ENCODE measurements around the gene BRDT. TPM values are rescaled to one million over a fixed set of nuclear protein-coding genes. Genes with fewer than 3 reads are reported as not detected.

Gene BRDT
- total RNA-seq, 1 donor from 2014 or later: not detected

- Histone ChIP-seq H3K4me3 (ENCODE audit: low read depth, low read length) (no peak overlapping the region), H3K36me3 (ENCODE audit: control insufficient read depth, insufficient read depth, low read length) (no peaks in the 10 kb centered on the region), H3K27me3 (ENCODE audit: control insufficient read depth, insufficient read depth, low read length) (no peaks in the 10 kb centered on the region)
- no peak for FAIRE-seq
- TF ChIP-seq, protein P1, sequence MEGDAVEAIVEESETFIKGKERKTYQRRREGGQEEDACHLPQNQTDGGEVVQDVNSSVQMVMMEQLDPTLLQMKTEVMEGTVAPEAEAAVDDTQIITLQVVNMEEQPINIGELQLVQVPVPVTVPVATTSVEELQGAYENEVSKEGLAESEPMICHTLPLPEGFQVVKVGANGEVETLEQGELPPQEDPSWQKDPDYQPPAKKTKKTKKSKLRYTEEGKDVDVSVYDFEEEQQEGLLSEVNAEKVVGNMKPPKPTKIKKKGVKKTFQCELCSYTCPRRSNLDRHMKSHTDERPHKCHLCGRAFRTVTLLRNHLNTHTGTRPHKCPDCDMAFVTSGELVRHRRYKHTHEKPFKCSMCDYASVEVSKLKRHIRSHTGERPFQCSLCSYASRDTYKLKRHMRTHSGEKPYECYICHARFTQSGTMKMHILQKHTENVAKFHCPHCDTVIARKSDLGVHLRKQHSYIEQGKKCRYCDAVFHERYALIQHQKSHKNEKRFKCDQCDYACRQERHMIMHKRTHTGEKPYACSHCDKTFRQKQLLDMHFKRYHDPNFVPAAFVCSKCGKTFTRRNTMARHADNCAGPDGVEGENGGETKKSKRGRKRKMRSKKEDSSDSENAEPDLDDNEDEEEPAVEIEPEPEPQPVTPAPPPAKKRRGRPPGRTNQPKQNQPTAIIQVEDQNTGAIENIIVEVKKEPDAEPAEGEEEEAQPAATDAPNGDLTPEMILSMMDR (IDR thresholded peaks at IDR 0.05; ENCODE audit: insufficient read depth, low read length, severe bottlenecking): no peak
- DNase-seq (ENCODE audit: low read depth): no peak
Observed at GRCh38 chr1:91948501-91949355, 473 bp upstream of the BRDT start.

GRCh38 chr1:91952187-91952586 is 3.0 kb downstream of the BRDT start:
- no peaks in the 10 kb centered on the region for H3K36me3 ChIP-seq (ENCODE audit: control insufficient read depth, insufficient read depth, low read length)
- DNase-seq (ENCODE audit: low read depth): no peak
- H3K27me3 ChIP-seq (ENCODE audit: control insufficient read depth, insufficient read depth, low read length): no peaks in the 10 kb centered on the region
- FAIRE-seq: no peak
- TF ChIP-seq, protein P1 (IDR thresholded peaks at IDR 0.05; ENCODE audit: insufficient read depth, low read length, severe bottlenecking): no peak
- no peak overlapping the region for H3K4me3 ChIP-seq (ENCODE audit: low read depth, low read length)

DNA sequence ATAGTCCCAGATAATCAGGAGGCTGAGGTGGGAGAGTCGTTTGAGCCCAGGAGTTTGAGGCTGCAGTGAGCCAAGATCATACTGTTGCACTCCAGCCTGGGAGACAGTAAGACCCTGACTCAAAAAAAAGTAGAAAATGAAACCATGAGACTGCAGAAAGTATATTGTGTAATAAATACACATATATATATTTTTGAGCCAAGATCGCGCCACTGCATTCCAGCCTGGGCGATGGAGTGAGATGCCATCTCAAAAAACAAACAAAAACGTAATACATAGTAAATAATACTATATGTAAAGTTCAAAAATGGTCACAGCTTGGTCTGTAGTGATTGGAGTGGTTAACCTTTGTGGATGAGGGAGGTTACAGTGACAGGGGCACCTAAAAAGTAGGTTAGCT is 9.7 kb downstream of the BRDT start:
- TF ChIP-seq, protein P1 (IDR thresholded peaks at IDR 0.05; ENCODE audit: insufficient read depth, low read length, severe bottlenecking): no peak
- FAIRE-seq (no peak), DNase-seq (ENCODE audit: low read depth) (no peak)
- no peaks in the 10 kb centered on the region for H3K36me3 ChIP-seq (ENCODE audit: control insufficient read depth, insufficient read depth, low read length)
- H3K4me3 ChIP-seq (ENCODE audit: low read depth, low read length): no peak overlapping the region
- no peaks in the 10 kb centered on the region for H3K27me3 ChIP-seq (ENCODE audit: control insufficient read depth, insufficient read depth, low read length)

GRCh38 chr1:91968334-91968733 is 19.1 kb downstream of the BRDT start:
- Histone ChIP-seq H3K36me3 (ENCODE audit: control insufficient read depth, insufficient read depth, low read length) (no peaks in the 10 kb centered on the region), H3K4me3 (ENCODE audit: low read depth, low read length) (no peak overlapping the region), H3K27me3 (ENCODE audit: control insufficient read depth, insufficient read depth, low read length) (no peaks in the 10 kb centered on the region)
- TF ChIP-seq, protein P1 (IDR thresholded peaks at IDR 0.05; ENCODE audit: insufficient read depth, low read length, severe bottlenecking): no peak
- DNase-seq (ENCODE audit: low read depth) (no peak), FAIRE-seq (no peak)

DNA sequence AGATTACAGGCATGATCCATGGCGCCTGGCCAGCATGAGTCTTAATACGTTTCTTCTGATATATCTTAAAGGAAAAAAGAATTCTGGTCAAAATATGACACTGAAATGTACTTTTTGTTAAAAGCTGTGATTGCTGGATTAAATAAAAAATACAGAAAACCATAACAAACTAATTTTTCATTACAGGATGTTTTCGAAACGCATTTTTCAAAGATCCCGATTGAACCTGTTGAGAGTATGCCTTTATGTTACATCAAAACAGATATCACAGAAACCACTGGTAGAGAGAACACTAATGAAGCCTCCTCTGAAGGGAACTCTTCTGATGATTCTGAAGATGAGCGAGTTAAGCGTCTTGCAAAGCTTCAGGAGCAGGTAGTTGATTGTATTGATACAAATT is 30.2 kb downstream of the BRDT start:
- TF ChIP-seq, protein P1 (IDR thresholded peaks at IDR 0.05; ENCODE audit: insufficient read depth, low read length, severe bottlenecking): no peak
- H3K27me3 ChIP-seq (ENCODE audit: control insufficient read depth, insufficient read depth, low read length): no peaks in the 10 kb centered on the region
- H3K36me3 ChIP-seq (ENCODE audit: control insufficient read depth, insufficient read depth, low read length): no peaks in the 10 kb centered on the region
- no peak for DNase-seq (ENCODE audit: low read depth)
- no peak overlapping the region for H3K4me3 ChIP-seq (ENCODE audit: low read depth, low read length)
- FAIRE-seq: no peak

Measured in bronchial epithelial cell (primary cell).